Measurements from ENCODE around the gene NR5A2.

Gene NR5A2

DNA sequence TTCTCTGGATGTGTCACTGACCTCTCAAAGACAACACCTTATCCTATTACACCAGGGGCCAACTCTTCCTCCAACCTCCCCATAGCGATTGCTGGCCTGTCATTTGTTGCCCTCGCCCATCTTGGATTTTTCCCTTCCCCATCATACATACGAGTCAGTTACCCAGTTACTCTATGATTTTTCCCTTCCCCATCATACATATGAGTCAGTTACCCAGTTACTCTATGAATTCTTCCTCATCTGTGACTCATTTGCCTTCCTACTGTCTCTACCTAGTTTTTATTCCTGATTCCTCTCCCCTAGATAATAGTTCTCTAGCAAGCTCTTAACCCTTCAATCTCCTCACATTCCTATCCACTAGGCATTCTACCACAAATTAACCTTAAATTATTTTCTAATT lies 178.8 kb downstream of the NR5A2 start:
- peak; percentile 91 for DNase-seq (ENCODE audit: low spot score)

DNA sequence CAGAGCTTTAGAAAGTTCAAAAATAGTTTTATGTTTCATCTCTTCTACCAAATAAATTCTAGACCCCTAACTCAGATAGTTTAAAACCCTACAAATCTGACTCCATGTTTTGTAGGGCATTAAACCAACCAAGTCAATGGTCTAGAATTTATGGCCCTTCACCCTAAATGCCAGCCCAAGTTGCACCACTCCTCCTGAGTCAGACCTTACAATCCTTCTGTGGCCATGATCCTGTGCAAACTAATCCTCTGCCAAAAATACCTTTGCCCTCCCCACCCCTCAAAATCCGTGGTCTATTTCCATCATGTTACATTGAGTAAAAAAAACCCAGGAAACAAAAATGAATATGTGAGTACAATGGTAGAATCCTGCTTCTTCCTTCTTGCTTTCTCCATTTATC lies 179.3 kb downstream of the NR5A2 start:
- no peak for DNase-seq (ENCODE audit: low spot score)

DNA sequence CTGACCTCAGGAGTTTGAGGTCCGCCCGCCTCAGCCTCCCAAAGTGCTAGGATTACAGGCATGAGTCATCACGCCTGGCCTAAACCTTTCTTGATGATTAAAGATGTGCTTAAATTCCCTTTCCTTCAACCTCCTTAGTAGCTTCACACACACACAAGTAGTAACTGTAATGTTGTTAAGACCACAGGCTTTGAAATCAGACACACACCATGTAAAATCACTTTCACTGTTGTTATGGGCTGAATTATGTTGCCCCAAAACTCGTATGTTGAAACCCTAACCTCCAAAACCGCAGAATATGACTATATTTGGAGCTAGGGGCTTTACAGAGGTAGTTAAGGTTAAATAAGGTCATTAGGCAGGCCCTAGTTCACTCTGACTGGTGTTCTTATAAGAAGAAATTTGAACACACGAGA lies 180.2 kb downstream of the NR5A2 start:
- DNase-seq (ENCODE audit: low spot score), result no peak

DNA sequence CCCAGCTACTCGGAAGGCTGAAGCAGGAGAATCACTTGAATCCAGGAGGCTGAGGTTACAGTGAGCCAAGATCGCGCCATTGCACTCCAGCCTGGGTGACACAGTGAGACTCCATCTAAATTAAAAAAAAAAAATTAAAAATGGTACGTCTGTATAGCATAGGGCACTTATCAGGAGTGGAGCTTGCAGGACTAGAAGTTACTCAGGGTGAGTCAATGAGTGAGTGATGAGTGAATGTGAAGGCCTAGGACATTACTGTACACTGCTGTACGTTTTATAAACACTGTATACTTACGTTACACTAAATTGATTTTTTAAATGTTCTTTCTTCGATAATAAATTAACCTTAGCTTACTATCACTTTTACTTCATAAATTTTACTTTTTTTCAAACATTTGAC lies 183.6 kb downstream of the NR5A2 start:
- peak; percentile 13 for DNase-seq (ENCODE audit: low spot score)

DNA sequence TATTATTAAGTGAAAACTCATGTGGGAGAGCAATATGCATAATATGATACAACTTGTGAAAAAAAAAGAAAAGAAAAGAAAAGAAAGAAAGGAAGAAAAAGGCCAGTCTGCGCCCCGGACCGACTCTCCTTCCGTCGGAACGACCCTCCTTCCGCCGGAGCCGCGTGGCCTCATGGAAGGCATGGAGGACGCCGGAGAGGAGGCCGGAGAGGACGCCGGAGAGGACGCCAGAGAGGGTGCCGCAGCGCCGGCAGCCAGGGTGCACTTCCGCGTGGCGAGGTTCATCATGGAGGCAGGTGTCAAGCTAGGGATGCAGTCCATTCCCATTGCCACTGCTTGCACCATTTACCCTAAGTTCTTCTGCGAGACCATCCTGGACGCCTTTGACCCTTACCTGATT lies 185.9 kb downstream of the NR5A2 start:
- DNase-seq (ENCODE audit: low spot score), result no peak

DNA sequence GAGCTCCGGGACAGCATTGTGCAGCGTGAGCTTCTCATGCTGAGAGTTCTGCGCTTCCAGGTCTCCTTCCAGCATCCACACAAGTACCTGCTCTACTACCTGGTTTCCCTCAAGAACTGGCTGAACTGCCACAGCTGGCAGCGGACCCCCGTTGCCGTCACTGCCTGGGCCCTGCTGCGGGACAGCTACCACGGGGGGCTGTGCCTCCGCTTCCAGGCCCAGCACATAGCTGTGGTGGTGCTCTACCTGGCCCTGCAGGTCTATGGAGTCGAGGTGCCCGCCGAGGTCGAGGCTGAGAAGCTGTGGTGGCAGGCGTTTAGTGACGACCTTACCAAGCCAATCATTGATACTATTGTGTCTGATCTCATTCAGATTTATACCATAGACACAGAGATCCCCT lies 186.4 kb downstream of the NR5A2 start:
- no peak for DNase-seq (ENCODE audit: low spot score)

DNA sequence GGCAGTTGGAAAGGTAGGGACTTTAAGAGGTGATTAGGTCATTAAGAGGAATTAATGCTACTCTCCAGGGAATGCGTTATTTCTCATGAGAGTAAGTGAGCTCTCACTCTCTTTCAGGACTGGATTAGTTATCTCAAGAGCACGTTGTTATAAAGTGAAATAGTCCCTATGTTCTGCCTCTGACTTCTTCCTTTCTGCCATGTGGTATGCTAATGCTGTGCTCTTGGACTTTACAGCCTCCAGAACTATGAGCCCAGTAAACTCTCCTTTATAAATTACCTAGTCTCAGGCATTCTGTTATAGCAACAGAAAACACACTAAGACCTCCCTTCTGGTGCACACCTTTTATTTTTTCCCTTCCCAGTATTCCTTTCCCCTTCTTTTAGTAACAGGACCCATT lies 187.8 kb downstream of the NR5A2 start:
- no peak for DNase-seq (ENCODE audit: low spot score)

DNA sequence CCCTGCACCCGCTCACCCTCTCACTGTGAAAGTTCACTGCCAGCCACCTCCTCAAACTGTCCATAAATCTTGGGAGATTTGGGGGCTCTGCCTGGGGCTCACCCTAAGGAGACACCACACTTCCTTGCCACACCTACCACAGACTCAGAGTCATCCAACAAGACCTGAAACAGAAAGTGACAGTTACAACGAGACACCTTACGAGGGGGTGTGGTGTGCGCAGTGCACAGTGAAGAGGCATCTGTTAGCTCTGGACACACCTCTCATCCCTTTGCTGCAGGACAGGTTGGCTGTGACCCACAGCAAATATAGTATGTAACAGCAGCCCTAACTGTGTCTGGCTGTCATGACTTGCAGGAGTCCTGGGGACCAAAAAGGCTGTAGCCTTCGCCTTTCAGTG lies 190.2 kb downstream of the NR5A2 start:
- DNase-seq (ENCODE audit: low spot score), result no peak

DNA sequence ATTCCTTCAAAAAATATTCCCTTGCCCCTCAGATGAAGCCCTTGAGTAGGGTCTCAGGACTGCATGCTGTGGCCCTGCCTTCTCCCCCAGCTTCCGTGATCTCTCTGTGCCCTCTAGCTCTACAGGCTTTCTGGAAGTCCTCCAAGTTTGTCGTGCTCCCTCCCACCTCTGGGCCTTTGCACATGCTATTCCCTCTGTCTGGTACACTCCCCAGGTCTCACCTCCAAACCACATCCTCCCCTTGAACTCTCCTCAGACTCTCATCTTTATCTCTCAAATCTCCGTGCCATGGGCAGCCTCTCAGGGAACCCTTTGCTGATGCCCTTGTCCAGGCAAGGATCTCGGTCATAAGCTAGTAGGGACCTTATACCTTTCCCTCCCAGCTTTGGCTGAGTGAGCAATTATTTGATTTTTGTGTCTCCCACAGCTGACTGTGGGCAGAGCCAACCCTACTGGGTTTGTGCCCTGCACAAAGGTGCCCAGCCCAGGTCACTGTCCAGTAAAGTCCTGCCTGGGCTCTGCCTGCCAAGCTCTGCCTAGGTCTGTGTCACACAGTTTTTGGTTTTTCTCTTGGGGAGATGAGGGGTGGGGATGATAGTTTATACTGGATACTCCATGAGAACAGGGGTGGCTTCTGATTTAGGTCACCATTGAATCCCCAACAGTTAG lies 194.2 kb downstream of the NR5A2 start:
- no peak for DNase-seq (ENCODE audit: low spot score)

DNA sequence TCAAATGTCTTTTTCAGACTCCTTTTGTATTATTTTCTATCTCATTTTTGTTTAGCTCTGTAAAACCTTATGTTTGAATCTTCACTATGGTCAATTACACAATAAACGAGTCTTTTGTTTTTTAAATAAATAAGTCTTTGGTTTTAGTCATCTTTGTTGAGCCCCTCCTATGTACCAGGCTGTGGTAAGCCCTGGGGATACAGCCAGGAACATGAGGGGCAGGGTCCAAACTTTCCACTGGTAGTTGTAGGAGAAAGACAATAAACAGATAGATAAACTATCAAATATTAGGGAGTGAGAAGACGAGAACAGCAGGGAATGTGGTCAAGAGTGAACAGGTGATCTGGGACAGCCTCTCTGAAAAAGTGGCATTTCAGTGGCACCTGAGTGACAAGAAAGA lies 195.7 kb downstream of the NR5A2 start:
- DNase-seq (ENCODE audit: low spot score), result no peak

DNA sequence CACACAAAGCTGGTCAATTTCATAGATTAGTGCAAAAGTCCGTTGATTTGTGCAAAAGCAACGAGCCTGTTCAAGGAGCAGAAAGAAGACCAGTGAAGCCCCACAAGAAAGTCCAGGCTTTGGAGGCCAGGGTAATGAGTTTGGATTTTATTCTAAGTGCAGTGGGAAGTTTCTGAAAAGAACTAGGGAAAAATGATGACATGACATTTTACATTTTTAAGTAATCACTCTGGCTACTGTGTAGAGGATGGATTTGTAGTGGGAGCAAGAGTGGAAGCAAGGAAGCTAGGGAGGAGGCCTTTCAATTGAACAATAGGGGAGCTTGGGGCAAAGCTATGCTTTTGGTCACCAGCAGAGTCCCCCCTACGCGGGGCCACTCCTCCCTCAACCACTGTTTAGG lies 196.1 kb downstream of the NR5A2 start:
- DNase-seq (ENCODE audit: low spot score), result no peak

DNA sequence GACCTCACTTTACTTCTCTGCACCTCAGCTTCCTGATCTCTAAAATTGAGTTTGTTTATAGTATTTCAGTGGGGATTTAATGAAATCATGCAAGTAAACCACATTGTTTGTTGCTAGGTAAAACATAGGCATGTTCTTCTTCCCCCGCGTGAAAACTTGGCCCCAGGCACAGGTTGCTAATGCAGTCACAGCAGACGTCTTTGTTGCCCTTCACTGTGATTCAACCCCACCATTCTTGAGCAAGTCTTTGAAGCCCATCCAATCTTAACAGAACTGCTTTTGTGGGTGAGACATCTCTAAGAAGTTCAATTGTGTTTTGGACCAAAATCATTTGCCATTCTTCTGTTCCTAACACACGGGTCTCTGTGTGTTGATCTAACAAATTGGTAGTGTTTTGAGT lies 196.8 kb downstream of the NR5A2 start:
- DNase-seq (ENCODE audit: low spot score), result no peak

DNA sequence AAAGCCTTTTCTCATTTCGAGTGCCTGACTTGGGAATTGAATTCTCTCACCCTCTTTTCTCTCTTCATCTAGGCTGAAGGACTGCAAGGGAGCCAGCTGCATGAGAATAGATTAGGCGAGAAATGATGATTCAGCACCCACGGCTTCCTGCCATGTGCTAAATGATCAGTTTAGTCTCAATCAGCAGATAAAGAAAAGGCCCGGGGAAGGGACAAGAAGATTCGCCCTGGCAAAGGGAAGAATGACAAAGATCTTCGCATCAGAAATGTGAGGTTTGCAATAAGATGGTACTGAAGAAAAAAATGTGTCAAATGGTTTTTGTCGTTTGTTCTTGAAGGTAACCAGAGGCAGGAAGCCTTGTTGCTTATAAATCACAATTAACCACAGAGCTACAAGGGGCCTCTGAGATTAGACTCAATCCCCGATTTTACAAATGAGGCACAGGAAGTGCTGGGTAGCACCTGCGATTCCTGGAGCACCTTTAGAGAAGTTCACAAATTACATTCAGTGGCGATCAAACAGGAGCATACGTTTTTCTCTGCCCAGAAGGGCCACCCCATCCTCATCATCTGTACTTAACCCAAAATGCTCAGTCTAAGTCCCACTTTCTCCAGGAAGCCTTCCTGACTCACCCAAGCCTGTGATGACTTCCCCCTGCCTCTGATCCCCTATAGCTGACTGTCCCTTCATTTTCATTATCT lies 198.9 kb downstream of the NR5A2 start:
- no peak for DNase-seq (ENCODE audit: low spot score)

DNA sequence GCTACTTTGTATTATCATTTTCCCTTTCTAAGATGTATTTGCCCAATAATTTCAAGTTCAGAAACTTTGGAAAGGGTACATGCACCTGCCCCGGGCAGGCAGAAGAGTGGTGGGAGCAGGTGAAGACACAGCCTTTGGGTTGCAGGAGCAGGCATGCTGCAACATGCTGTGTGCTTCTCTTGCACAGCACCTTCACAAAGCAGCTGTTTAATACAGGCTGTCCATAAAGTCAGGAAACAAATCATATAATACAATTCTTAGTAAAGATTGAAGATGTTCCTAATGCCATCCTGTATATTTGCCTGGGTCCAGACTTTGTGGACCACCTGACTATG lies 199.4 kb downstream of the NR5A2 start:
- no peak for DNase-seq (ENCODE audit: low spot score)
